GM19452 (cell line): Measurements from ENCODE around the gene NIBAN1.

Experiments
- ATAC-seq: cut with Tn5 transposase; IDR thresholded peaks from one replicate; pipeline ENCODE4 v1.9.1; 2021; ENCODE audit not compliant: unreplicated experiment

NIBAN1 gene

DNA sequence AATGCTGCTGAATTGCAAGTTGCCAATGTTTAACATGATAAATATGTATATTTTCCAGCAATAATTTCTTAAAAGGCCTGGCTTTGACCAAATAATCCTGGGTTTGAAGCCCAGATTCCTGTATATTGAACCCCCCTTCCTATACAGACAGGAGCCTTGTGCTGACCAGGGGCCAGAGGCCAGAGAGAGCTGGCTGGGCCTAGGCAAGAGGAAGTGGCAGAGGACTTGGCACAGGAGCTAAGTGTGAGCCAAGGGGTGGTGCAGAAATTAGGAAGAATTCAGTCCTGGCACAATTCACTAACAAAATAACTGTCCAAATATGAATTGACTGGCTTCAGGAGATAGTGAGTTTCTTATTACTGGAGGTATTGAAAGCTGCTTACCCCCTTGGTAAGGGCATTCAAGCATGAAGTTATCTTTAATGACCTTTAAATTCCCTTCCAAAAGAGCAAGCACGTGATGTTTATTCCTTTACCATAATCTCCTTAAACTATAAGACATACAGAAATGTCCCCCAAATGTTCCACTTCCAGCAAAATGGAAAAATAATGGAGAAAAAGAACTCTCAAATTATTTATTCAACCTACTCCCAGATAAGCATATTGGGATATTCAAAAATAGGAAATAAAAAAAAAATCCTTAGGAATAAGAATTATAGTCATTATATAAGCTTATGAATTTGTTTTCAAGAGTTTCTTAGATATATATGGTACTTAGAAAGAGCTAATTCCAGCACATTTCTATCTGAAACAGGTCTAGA, 26.6 kb downstream of the NIBAN1 start:
- no peak for ATAC-seq

- no peak for ATAC-seq
These were observed 28.5 kb downstream of the NIBAN1 start for GRCh38 chr1:184945678-184946412.

DNA sequence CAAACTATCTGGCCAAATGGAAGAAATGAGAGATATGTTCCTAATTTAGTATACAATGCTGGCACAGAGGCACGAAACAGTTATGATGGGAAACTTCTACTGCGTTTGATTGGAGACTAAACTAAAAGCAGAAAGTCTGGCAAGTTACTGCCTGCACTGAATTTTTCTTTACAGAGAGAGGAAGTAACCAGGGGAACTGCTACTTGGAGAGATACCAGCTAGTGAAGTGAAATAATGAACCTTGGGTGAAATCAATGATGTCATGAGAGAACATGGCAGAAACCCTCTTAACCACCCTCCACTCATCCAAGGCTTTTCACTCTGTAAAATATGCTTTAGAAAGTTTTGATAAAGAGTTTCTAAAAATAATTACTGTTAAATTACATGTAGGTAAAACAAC, 29.3 kb downstream of the NIBAN1 start:
- peak; percentile 53 for ATAC-seq

DNA sequence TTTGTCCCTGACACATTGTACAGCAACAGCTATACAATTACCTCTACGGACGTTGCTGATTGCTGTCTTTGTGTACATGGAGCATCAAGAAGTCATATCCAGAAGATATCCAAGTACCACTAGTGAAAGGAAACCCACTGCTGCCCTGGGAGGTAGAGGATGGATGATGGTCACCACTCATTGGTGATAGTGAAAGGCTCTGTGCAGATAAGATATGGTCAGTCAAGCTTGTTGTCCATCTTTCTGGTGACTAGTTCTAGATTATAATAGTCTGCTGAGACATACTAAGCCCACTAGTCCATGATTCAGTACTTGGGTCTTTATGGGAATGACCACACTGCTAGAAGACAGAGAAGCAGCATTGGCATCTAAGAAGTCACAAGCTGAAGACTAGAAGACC, 30.3 kb downstream of the NIBAN1 start:
- no peak for ATAC-seq

DNA sequence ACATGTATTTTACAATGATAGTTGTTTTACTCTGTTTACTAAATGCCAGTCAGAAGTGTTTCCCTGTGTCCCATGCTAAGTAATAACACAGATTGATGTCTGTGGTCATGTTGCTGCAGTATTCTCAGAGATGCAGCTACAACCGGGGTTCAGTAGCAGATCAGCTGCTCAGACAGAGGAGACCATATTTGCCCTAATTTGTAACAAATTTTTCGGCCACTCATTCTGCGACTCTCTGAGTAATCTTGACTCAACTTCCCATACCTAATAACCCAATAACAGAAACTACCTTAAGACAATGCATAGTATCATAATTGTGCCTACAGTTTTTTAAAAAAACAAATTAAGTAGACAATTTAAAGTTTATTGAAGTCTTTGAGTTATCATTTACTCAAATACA, 32.6 kb downstream of the NIBAN1 start:
- ATAC-seq, result peak; percentile 60

DNA sequence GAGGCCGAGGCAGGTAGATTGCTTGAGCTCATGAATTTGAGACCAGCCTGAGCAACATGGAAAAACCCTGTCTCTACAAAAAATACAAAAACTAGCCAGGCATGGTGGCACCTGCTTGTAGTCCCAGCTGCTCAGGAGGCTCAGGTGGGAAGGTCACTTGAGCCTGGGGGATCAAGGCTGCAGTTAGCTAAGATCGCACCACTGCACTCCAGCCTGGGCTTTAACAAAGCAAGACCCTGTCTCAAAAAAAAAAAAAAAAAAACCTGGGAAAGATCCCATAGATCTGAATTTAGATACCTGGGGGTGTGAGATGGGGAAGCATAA, 32.9 kb downstream of the NIBAN1 start:
- peak; percentile 29 for ATAC-seq

DNA sequence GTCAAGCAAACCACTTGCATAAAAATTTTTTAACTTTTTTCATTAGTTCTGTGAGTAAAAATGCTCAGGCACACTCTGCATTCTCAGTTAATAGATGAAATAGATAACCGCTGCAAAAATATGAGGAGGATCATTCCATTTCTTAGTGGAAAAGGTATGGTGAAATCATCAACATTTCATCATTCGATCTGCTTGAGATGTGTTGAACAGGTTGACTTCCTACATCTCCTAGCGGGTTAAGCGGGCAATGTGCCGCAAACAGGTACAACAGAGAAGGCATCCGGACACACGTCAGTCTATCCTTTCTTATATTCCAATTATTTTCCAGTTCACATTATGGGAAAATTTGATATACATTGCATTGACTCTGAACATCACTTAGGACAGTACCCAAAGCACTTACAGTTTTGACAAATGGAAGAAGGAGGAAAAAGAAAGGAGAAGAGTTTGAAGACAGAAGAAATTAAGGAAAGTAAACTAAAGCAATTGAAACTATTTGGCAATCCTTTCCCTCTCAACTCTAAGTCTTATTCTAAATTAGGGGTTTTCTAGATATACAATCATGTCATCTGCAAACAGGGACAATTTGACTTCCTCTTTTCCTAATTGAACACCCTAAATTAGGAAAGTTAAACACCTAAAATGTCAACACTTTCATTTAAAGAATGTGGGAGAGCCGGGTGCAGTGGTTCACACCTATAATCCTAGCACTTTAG, 33.5 kb downstream of the NIBAN1 start:
- ATAC-seq, result no peak

- no peak for ATAC-seq
These were observed 34.1 kb downstream of the NIBAN1 start for GRCh38 chr1:184940226-184940625.

- ATAC-seq, result no peak
These were observed 36.6 kb downstream of the NIBAN1 start for GRCh38 chr1:184937729-184938128.

DNA sequence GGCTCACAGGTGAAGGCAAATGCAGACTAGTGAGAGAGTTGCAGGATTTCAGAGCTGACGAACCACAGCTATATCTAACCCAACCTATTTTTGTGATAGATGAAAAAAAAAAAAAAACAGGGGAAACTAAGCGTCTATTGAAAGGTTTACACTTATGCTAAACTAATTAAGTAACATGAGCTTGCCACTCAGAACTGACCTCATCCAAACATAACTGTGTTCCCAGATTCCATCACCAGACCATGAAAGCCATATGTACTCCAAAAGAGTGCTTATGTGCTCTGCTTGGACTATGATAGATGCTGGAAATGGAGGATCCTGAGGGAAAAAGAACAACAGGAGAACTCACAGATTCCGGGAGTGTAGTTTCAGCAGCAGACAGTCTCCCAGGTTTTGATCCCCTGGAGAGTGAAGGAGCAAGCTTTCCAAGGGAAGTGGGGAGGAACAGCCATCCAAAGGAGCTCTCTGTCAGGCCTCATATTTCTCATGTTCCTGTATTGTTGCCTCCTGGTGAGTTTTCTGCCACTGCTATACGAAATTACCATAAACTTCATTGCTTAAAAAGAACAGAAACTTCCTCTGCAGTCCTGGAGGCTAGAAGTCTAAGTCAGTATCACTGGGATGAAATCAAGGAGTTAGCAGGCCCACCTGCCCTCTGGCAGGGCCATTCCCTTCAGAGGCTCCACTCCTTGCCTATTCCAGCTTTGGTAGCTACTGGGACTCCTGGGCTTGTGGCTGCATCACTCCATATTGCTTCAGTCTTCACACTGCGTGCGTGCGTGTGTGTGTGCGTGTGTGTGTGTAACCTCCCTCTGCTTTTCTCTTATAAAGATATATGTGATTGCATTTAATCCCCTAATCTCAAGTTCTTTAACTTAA, 38.1 kb downstream of the NIBAN1 start:
- ATAC-seq, result no peak

DNA sequence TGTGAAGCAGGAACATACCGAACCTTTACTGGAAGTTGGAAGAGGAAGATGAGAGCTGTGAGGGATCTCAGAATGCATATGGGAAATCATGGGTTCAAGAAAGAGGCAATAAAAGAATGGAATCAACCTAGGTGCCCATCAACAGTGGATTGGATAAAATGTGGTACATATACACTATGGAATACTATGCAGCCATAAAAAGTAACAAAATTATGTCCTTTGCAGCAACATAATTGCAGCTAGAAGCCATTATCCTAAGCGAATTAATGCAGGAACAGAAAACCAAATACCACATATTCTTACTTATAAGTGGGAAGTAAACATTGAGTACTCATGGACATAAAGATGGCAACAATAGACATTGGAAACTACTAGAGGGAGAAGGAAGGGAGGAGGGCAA, 40.4 kb downstream of the NIBAN1 start:
- no peak for ATAC-seq

GRCh38 chr1:184932319-184932718, 42.0 kb downstream of the NIBAN1 start:
- ATAC-seq, result no peak

DNA sequence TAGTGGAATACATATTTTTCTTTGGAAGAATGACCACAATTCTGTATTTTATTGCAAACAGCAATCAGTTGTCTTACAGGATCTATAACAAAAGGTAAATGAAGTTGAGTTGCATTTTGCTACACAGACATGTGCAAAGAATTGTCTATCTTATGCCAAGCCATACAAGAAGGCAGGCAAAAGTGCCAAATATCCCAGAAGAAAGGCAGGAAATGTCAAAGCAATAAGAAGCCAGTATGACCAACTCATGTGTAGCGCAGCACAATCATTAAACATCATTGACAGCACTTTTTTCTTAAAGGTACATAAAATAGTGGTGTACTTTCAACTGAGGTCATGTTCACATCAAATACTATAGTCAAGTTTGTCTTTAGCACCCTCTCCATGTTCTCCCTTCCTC, 42.7 kb downstream of the NIBAN1 start:
- no peak for ATAC-seq

DNA sequence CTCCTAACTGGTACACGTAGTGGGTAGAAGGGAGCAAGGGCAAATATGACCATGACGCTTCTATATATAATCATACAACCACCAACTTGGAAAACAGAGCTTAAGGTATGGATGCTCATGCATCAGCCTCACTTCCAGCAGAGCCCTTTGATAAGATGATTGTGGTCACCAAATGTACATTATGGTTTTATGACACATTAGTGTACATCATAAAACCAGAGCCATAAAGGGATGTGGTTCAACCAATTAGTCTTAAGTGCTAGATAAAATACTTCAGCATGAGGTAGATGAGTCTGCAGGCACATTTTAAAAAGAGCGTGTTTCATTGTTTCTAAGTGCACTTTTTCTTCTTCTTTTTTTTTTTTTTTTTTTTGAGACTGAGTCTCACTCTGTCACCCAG, 43.7 kb downstream of the NIBAN1 start:
- ATAC-seq, result no peak

DNA sequence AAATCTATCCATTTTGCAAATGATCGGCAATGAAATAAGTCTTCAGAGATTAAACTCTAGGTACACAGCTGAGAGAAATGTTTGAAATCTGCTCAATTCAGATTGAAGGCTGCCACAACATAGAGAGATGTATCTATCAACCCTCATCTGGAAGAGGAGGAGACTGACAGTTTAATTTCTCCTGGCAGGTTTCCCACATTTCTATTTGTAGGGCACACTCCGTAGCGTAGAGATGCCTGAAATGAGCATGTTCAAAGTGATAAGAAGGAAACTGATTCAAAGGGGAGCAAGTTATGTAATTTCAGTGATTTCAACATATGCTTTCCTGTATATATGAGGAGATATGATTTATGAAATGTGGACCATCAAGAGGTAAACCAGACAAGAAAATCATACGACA, 44.1 kb downstream of the NIBAN1 start:
- ATAC-seq, result no peak

- ATAC-seq, result no peak
These were observed 44.6 kb downstream of the NIBAN1 start for GRCh38 chr1:184929711-184930202.

DNA sequence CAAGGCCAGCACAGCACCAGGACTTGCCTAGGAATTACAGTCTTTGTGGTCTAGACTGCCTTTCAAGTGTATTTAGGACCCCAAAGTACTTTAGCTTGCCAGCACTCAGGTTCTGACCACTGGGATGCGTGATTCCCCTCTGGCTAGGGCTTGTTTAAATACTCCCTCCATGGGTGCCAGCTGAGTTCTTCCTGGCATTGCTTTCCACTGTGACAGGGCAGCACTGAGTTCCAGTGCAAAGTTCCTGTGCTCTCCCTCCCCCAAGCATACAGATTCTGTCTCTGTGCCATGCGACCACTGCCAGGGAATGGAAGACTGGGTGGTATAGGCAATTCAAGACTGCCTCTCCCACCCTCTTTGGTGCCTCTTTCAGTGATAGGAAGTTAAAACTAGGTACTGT, 45.9 kb downstream of the NIBAN1 start:
- no peak for ATAC-seq
